IMR-90 (cell line): ENCODE data around the gene VAC14. TPM values are rescaled to one million over a fixed set of nuclear protein-coding genes. Genes with fewer than 3 reads are reported as not detected.
A peak's percentile ranks its signal among the peaks of the same experiment; 100 is the strongest.

Experiments
- ATAC-seq: fragments of 200-7000 bp; cut with Tn5 transposase; 2 replicates; pipeline ENCODE4 v1.9.1; 2020; ENCODE audit warnings: low read depth, mild to moderate bottlenecking, moderate library complexity
- BruUV-seq: library from RNA; stranded (reverse); fragments of 400-500 nt; replicated peaks from 2 replicates; lab custom pipeline; 2021; lab: Mats Ljungman, UMichigan
- CTCF ChIA-PET: fragments of 300-600 bp; formaldehyde crosslinking; extraction: SDS; loops from one replicate; lab custom pipeline; 2021; ENCODE audit warnings: antibody characterized with exemption; lab: Yijun Ruan, JAX
- POLR2A ChIA-PET: fragments of 300-600 bp; sonication (Branson Sonifier 250); formaldehyde crosslinking; loops from one replicate; lab custom pipeline; 2022; ENCODE audit warnings: antibody characterized with exemption; ENCODE audit not compliant: unreplicated experiment; lab: Charles Lee
- DNase-seq: peaks from one replicate; pipeline ENCODE4 v3.0.0; 2013
- H2AFZ ChIP-seq: replicated peaks from 2 replicates; pipeline ENCODE3; 2013; ENCODE audit warnings: low read length, mild to moderate bottlenecking; ENCODE audit not compliant: poor library complexity
- H2AK5ac ChIP-seq: 2 replicates; pipeline ENCODE4 v1.6.1; 2013; ENCODE audit warnings: low read depth, low read length, inconsistent platforms
- H2AK9ac ChIP-seq: replicated peaks from 2 replicates; pipeline ENCODE3; 2013; ENCODE audit warnings: mild to moderate bottlenecking, low read depth, low read length, moderate library complexity; ENCODE audit not compliant: poor library complexity
- H2BK120ac ChIP-seq: 2 replicates; pipeline ENCODE4 v1.6.1; 2013; ENCODE audit warnings: low read depth, low read length, inconsistent platforms
- H2BK15ac ChIP-seq: 3 replicates; pipeline ENCODE4 v1.6.1; 2013; ENCODE audit warnings: low read depth, low read length, inconsistent platforms
- H2BK20ac ChIP-seq: 2 replicates; pipeline ENCODE4 v1.6.1; 2013; ENCODE audit warnings: low read depth, mild to moderate bottlenecking, inconsistent platforms, low read length, moderate library complexity
- H2BK5ac ChIP-seq: 2 replicates; pipeline ENCODE4 v1.6.1; 2013; ENCODE audit warnings: mild to moderate bottlenecking, low read depth, low read length, inconsistent platforms; ENCODE audit not compliant: poor library complexity, severe bottlenecking
- H3K14ac ChIP-seq: replicated peaks from 2 replicates; pipeline ENCODE4 v1.6.1; 2013; ENCODE audit warnings: low read depth, low read length, inconsistent platforms
- H3K18ac ChIP-seq: 2 replicates; pipeline ENCODE4 v1.6.1; 2013; ENCODE audit warnings: low read depth, low read length, control low read depth
- H3K23ac ChIP-seq: 2 replicates; pipeline ENCODE4 v1.6.1; 2013; ENCODE audit warnings: low read depth, low read length, inconsistent platforms
- H3K27ac ChIP-seq: 2 replicates; pipeline ENCODE4 v1.5.1; 2013; ENCODE audit warnings: mild to moderate bottlenecking, control low read depth, low read length; ENCODE audit not compliant: insufficient read depth
- H3K27me3 ChIP-seq: 2 replicates; pipeline ENCODE4 v1.6.1; 2013; ENCODE audit warnings: low read length; ENCODE audit not compliant: control insufficient read depth, insufficient read depth
- H3K36me3 ChIP-seq: 2 replicates; pipeline ENCODE4 v1.6.1; 2013; ENCODE audit warnings: low read length, mixed read lengths; ENCODE audit not compliant: control insufficient read depth, insufficient read depth
- H3K4ac ChIP-seq: 2 replicates; pipeline ENCODE4 v1.6.1; 2013; ENCODE audit warnings: low read depth, low read length, inconsistent platforms
- H3K4me1 ChIP-seq: 2 replicates; pipeline ENCODE4 v1.6.1; 2013; ENCODE audit warnings: low read length, mixed read lengths; ENCODE audit not compliant: control insufficient read depth, insufficient read depth
- H3K4me2 ChIP-seq: 2 replicates; pipeline ENCODE4 v1.6.1; 2013; ENCODE audit warnings: low read depth, mild to moderate bottlenecking, control low read depth, low read length, moderate library complexity
- H3K4me3 ChIP-seq: 2 replicates; pipeline ENCODE4 v1.5.1; 2013; ENCODE audit warnings: low read depth, mild to moderate bottlenecking, control low read depth, low read length, moderate library complexity; ENCODE audit not compliant: insufficient read depth
- H3K56ac ChIP-seq: 2 replicates; pipeline ENCODE4 v1.6.1; 2013; ENCODE audit warnings: low read length, inconsistent platforms; ENCODE audit not compliant: insufficient read depth; ENCODE audit errors: extremely low read depth
- H3K79me1 ChIP-seq, 2 experiments: 2 replicates each; pipeline ENCODE4 v1.6.1; 2013; ENCODE audit warnings: low read length in 2 of 2, inconsistent platforms in 1 of 2, low read depth in 1 of 2
- H3K9ac ChIP-seq: 2 replicates; pipeline ENCODE4 v1.6.1; 2013; ENCODE audit warnings: low read depth, low read length, control low read depth
- H3K9me1 ChIP-seq: 2 replicates; pipeline ENCODE4 v1.6.1; 2013; ENCODE audit warnings: low read length, inconsistent platforms; ENCODE audit not compliant: insufficient read depth
- H3K9me3 ChIP-seq: 2 replicates; pipeline ENCODE4 v1.6.1; 2013; ENCODE audit warnings: low read length; ENCODE audit not compliant: control insufficient read depth, insufficient read depth
- H4K20me1 ChIP-seq: 2 replicates; pipeline ENCODE4 v1.6.1; 2013; ENCODE audit warnings: low read length, inconsistent platforms; ENCODE audit not compliant: insufficient read depth
- H4K5ac ChIP-seq: 2 replicates; pipeline ENCODE4 v1.6.1; 2013; ENCODE audit warnings: mild to moderate bottlenecking, low read depth, low read length, control low read depth
- H4K8ac ChIP-seq, 2 experiments: 2 replicates each; pipeline ENCODE4 v1.6.1; 2013; ENCODE audit warnings: low read depth in 2 of 2, low read length in 2 of 2, control low read depth in 1 of 2, inconsistent platforms in 1 of 2
- H4K91ac ChIP-seq: 2 replicates; pipeline ENCODE4 v1.6.1; 2013; ENCODE audit warnings: low read depth, low read length, inconsistent platforms; ENCODE audit not compliant: insufficient read depth
- BHLHE40 ChIP-seq: fragments of 150-350 bp; IDR thresholded peaks from 2 replicates; pipeline ENCODE4 v1.6.1; 2016; ENCODE audit warnings: mild to moderate bottlenecking, low read depth, low read length
- CEBPB ChIP-seq: IDR thresholded peaks from 2 replicates; pipeline ENCODE4 v1.6.1; 2012; ENCODE audit warnings: low read depth, low read length, improper control_type of control experiment
- CHD1 ChIP-seq: IDR thresholded peaks from 2 replicates; pipeline ENCODE4 v1.6.1; 2012; ENCODE audit warnings: low read depth, low read length, improper control_type of control experiment
- CTCF ChIP-seq: conservative IDR thresholded peaks from 2 replicates; pipeline ENCODE4 v1.5.1; 2012; ENCODE audit warnings: mild to moderate bottlenecking, low read depth, low read length, improper control_type of control experiment
- FOS ChIP-seq: fragments of 150-350 bp; IDR thresholded peaks from 2 replicates; pipeline ENCODE4 v1.6.1; 2016; ENCODE audit warnings: low read depth, low read length
- MAFK ChIP-seq: IDR thresholded peaks from 2 replicates; pipeline ENCODE4 v1.6.1; 2012; ENCODE audit warnings: low read depth, low read length, improper control_type of control experiment
- MXI1 ChIP-seq: IDR thresholded peaks from 2 replicates; pipeline ENCODE4 v1.6.1; 2012; ENCODE audit warnings: low read depth, mild to moderate bottlenecking, low read length, moderate library complexity, borderline replicate concordance
- NFE2L2 ChIP-seq: fragments of 150-350 bp; IDR thresholded peaks from 2 replicates; pipeline ENCODE4 v1.6.1; 2016; ENCODE audit warnings: low read depth, mild to moderate bottlenecking, low read length
- POLR2A ChIP-seq: IDR thresholded peaks from 2 replicates; pipeline ENCODE4 v1.6.1; 2012; ENCODE audit warnings: mild to moderate bottlenecking, low read depth, low read length
- RAD21 ChIP-seq: IDR thresholded peaks from 2 replicates; pipeline ENCODE4 v1.6.1; 2012; ENCODE audit warnings: low read length, improper control_type of control experiment
- RFX5 ChIP-seq: IDR thresholded peaks from 2 replicates; pipeline ENCODE4 v1.8.0; 2012; ENCODE audit warnings: low read depth, mild to moderate bottlenecking, low read length, moderate library complexity
- WGBS, 2 experiments: methylation state at CpG; one replicate each; pipeline versions ENCODE4 v1.1.5 to v1.1.7; 2013; ENCODE audit warnings: missing lambda C conversion rate in 2 of 2; ENCODE audit not compliant: insufficient read length in 1 of 2; ENCODE audit errors: extremely low coverage in 2 of 2; 5-methylcytosine and 5-hydroxymethylcytosine counted together
- dilution Hi-C: fragments of 300-500 bp; cut with HindIII; formaldehyde crosslinking; loops from one replicate; pipeline ENCODE4 v1.14.3; 2018; ENCODE audit warnings: low sequenced_read_pairs; ENCODE audit not compliant: unreplicated experiment
- in situ Hi-C: fragments of 300-500 bp; cut with MboI; formaldehyde crosslinking; loops from 3 replicates; pipeline ENCODE4 v1.14.3; 2019; ENCODE audit warnings: low sequenced_read_pairs, inconsistent platforms, mixed read lengths
- intact Hi-C: fragments of 100-400 bp; cut with micrococcal nuclease; formaldehyde crosslinking; loops from 2 replicates; pipeline ENCODE4 v1.10.0; 2022
- polyA plus RNA-seq, 3 experiments: library from polyadenylated mRNA; depleted of rRNA; stranded (reverse); fragments of >200 nt; gene quantifications; 2 replicates each; pipeline ENCODE4 v1.2.3, GENCODE V29; 2012; ENCODE audit warnings: low replicate concordance in 1 of 3
- total RNA-seq: library from RNA; depleted of rRNA; stranded (reverse); fragments of >200 nt; gene quantifications from 2 replicates; pipeline ENCODE4 v1.2.3, GENCODE V29; 2012

The VAC14 gene
- total and polyA plus RNA-seq, 2 of the 4 experiments (the other 2 are of a cell fraction) = 21.1 to 40.2 TPM

DNA sequence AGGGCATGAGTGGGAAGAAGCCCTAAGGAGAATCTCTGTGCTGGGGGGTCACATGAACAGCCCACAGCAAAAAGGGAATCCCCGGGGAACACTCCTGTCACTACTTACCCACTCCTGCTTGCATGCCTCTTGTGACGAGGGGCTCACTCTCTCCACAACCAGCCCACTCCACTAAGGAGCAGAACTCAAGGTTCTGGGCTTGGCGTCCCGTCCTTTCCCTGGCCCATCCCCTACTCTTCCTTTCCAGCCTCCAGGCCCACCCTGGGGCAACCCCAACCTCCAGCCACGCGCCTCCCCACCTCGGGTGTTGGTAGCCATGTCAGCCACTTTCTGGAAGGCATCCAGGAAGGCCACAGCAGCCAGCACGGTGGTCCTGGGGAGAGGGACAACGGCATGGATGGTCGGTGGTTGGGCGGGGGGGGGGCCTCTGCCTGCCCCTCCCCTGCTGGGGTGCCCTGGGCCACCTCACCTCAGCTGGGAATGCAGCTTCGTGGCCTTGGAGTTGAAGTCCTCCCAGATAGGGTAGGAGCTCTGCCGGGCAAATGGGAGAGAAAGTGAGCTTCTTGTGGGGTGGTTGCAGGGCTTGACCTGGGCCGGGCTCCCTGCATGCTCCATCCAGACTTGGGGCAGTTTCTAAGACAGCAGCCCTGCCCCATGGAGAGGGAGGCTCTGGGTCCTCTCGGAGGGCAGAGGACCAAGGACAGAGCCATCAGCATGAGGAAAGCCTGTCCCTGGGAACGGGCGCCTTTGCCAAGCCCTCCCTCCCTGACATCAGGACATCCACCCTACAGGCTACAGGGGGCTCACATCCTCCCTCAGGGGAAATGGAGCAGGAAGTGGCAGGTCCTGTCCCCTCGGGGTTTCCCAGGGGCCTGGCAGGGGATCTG lies 120.2 kb downstream of the VAC14 start:
- ATAC-seq = no peak
- Histone ChIP-seq H3K4ac (0 out of 2 replicates have a peak overlapping the region, but pooled peaks have one; percentile 45), H3K27me3 (no peaks in the 10 kb centered on the region), H3K9ac (no peak overlapping the region; the same call in 1 of the 2 replicates), H4K5ac (no peak overlapping the region), H3K56ac (no peak overlapping the region), H4K8ac (peak overlapping the region in 1 of 2 experiments; percentile 10; a peak in 1 of 4 replicates), H2AK5ac (peak overlapping the region; percentile 69; the same call in 1 of the 2 replicates), H2BK5ac (no peak overlapping the region), H3K4me2 (no peak overlapping the region), H3K79me1 (peaks cover 25 to 74% of the 10 kb centered on the region in 2 experiments), H3K9me1 (peaks cover 2% of the 10 kb centered on the region; the same call in 1 of the 2 replicates), H2BK120ac (no peak overlapping the region; the same call in 1 of the 2 replicates), H4K20me1 (peaks cover 79% of the 10 kb centered on the region), H3K14ac (0 out of 2 replicates have a peak overlapping the region, but pooled peaks have one; percentile 44), H3K36me3 (peaks cover 60% of the 10 kb centered on the region), H2BK20ac (no peak overlapping the region), H3K4me1 (peaks cover 33% of the 10 kb centered on the region), H3K9me3 (no peaks in the 10 kb centered on the region), H2BK15ac (peak overlapping the region; percentile 16; the same call in 1 of the 3 replicates), H3K4me3 (no peak overlapping the region), H2AK9ac (peak overlapping the region; percentile 52), H3K23ac (no peak overlapping the region), H3K27ac (peak overlapping the region; percentile 23; the same call in 1 of the 2 replicates), H3K18ac (no peak overlapping the region), H2AFZ (no peak overlapping the region), H4K91ac (no peak overlapping the region; the same call in 1 of the 2 replicates)
- DNase-seq = no peak
- dilution Hi-C loops (no loop called here), intact Hi-C loops (loop anchor here (1.0 kb wide), 1 partner anchor 91 kb away; no protein-coding TSS in a partner anchor), in situ Hi-C loops (loop anchor here (5.0 to 25.0 kb wide), 2 partner anchors 87 to 682 kb away; partner anchors contain the start of gene CALB2)
- BruUV-seq = no TSS peak
- CTCF ChIA-PET = interaction anchor here (0.7 kb wide), 1 partner anchor 90 kb away, joined by 5 read pairs; no protein-coding TSS in a partner anchor
- POLR2A ChIA-PET = no interaction called here
- 60% methylated on average over 2 of the region's 18 CpGs; no CpG with 5 or more reads in 1 of the 2 experiments for WGBS, 2 experiments
- TF ChIP-seq RFX5 = no peak
- TF ChIP-seq CHD1 = no peak
- TF ChIP-seq CTCF = no peak
- TF ChIP-seq CEBPB = no peak
- TF ChIP-seq RAD21 = no peak
- no peak for TF ChIP-seq NFE2L2
- no peak for TF ChIP-seq POLR2A
- no peak for TF ChIP-seq MXI1
- no peak for TF ChIP-seq MAFK
- TF ChIP-seq FOS = no peak
- no peak for TF ChIP-seq BHLHE40
